Measurements from ENCODE around the gene CDC42BPA.

The CDC42BPA gene

DNA sequence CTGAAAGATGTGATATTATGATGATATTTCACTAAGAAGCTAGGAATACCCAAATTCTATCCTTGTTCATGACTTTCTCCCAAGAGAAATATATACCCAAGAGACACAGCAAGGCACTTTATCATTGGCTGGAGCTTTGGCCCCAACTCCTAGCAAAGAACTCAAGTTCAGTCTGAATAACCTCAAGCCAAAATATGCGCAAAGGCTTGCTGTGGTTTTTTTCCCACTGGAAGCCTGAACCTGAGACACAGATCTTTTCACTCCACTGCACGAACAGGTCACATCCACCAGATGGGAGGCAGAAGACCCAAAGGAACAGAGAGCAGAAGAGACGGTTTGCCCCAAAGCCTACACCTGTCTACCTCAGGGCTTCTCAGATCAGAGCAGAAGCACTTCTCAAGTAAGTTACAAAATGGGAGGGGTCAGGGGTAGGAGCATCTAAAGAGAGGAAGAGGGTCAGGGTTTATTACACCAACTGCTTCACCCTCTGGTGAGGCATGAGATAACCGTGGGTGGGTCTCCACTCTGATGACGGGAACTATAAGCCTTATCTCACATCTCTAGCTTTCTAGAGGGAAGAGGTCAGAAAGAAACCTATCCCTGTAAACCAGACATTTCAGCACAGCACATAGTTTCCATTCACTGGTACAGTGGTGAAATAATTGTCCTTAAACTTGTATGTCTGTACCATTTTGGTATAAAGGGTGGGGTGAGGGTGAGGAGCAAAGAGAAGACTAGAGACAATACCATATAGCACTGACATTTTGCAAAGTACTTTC lies 17.1 kb upstream of the CDC42BPA start:
- ChIA-PET CTCF (interaction anchor here (0.6 kb wide), 1 partner anchor 41 kb away, joined by 5 read pairs; no protein-coding TSS in a partner anchor), POLR2A (ENCODE audit: low non-redundant PET) (no interaction called here)
- TF ChIP-seq, protein P1, sequence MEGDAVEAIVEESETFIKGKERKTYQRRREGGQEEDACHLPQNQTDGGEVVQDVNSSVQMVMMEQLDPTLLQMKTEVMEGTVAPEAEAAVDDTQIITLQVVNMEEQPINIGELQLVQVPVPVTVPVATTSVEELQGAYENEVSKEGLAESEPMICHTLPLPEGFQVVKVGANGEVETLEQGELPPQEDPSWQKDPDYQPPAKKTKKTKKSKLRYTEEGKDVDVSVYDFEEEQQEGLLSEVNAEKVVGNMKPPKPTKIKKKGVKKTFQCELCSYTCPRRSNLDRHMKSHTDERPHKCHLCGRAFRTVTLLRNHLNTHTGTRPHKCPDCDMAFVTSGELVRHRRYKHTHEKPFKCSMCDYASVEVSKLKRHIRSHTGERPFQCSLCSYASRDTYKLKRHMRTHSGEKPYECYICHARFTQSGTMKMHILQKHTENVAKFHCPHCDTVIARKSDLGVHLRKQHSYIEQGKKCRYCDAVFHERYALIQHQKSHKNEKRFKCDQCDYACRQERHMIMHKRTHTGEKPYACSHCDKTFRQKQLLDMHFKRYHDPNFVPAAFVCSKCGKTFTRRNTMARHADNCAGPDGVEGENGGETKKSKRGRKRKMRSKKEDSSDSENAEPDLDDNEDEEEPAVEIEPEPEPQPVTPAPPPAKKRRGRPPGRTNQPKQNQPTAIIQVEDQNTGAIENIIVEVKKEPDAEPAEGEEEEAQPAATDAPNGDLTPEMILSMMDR (conservative IDR thresholded peaks at IDR 0.05; ENCODE audit: low read depth) = no peak
- no peak overlapping the region for H3K27ac ChIP-seq
- DNase-seq (ENCODE audit: low spot score) = no peak

DNA sequence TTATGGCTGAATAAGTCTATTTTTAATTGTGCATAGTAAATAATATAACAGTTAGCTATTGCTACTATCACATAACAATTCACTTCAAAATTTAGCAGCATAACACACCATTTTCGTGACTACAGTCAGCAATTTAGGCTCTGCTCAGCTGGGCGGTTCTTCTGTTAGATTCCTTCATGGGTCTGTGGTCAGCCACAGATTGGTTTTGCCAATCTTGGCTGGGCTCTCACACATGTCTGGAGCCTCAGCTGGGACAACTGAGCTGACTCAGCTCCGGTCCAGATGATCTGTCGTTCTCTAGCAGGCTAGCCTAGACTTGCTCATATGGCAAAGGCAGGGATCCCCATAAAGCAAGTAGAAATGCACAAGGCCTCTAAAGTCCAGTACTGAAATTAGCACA lies 15.1 kb upstream of the CDC42BPA start:
- ChIA-PET POLR2A (ENCODE audit: low non-redundant PET) (no interaction called here), CTCF (interaction anchor here (0.6 kb wide), 1 partner anchor 801 kb away, joined by 5 read pairs; no protein-coding TSS in a partner anchor)
- TF ChIP-seq, protein P1 (conservative IDR thresholded peaks at IDR 0.05; ENCODE audit: low read depth) = no peak
- no peak overlapping the region for H3K27ac ChIP-seq
- DNase-seq (ENCODE audit: low spot score) = peak; percentile 28

DNA sequence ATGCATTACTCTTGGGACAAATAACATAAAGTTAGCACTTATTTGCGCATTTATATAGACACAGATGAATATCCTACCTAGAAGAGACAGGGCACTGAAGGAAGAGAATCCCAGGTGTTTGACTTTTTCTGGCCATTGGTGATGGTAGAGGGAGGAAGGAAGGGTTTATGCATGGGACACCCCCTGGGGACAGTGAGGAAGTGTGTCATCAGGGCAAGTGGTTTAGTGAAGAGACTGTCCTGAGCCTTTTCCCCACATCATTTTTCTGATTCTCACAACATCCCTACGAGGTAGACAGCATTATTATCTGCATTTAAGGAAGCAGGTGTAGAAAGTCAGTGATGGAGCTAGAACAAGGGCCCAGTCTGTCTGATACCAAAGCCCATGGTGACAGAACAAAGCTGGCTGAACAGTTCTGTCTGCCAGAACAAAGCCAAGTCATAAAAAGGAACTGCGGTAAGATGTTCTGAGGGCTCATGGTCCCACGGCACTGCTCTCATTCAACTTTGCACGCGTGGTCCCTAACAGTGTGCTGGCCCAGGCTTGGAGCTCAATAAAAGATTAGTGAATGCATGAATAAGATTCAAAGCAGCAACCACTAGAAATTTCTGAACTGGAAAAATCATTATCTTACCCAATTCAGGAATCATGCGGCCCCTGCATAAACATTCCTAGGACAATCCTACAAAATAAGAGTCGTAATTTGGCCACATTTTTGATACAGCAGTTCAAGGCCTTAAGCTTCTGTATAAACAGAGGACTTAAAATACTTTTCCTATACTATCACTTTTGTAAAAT lies 12.2 kb upstream of the CDC42BPA start:
- H3K27ac ChIP-seq = no peak overlapping the region
- POLR2A ChIA-PET (ENCODE audit: low non-redundant PET) = interaction anchor here (0.5 to 0.6 kb wide), 2 partner anchors 310 to 386 kb away, joined by 3 read pairs; no protein-coding TSS in a partner anchor
- CTCF ChIA-PET = interaction anchor here (0.7 kb wide), 1 partner anchor 720 kb away, joined by 3 read pairs; no protein-coding TSS in a partner anchor
- TF ChIP-seq, protein P1 (conservative IDR thresholded peaks at IDR 0.05; ENCODE audit: low read depth) = no peak
- DNase-seq (ENCODE audit: low spot score) = no peak

DNA sequence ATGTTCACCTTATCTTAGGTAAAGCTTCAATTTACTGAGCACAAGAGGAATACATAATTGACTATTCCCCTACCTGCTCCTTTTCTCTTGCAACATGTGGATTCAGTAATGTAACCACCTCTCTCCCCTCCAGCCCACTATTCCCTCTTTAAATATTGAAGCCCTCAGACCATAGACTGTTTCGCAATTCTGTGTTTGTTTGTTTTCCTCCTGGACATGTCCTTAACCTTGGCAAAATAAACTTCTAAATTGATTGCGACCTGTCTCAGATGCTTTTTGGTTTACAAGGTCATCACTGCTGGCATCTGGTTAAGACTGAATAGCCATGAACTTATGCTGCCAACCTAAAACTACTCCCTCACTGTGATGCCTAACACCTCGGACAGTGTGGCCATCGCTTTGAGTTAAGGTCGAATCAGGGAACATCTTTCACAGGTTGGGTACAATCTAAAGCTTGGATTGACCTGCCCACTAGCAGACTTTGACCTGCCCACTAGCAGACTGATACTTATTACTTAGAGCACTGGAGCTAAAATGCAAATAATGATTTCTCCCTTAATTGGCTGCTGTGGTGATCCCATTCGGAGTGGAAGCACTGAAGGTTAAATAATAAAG lies 10.2 kb upstream of the CDC42BPA start:
- no peak for DNase-seq (ENCODE audit: low spot score)
- POLR2A ChIA-PET (ENCODE audit: low non-redundant PET) = no interaction called here
- H3K27ac ChIP-seq = no peak overlapping the region
- CTCF ChIA-PET = interaction anchor here (0.6 to 0.7 kb wide), 3 partner anchors 15 to 498 kb away, joined by 3 read pairs; no protein-coding TSS in a partner anchor
- TF ChIP-seq, protein P1 (conservative IDR thresholded peaks at IDR 0.05; ENCODE audit: low read depth) = no peak

DNA sequence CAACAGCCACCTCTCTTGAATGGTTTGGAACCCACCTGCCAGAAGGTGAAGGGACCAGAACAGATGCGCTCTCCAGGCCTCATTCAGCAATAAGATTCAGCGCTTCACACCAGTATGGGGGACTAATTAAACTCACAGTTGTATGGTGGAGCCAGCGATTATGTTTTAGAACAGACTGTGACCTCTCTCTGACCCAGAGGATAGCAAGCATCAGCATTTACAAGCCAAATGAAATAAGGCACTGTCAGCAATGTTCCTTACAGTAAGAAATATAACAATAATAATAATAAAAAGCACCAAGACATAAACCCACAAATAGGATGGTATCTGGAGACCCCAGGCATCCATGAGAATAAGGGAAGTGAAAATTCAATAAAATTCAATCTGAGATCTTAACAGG lies 6.9 kb upstream of the CDC42BPA start:
- TF ChIP-seq, protein P1 (conservative IDR thresholded peaks at IDR 0.05; ENCODE audit: low read depth) = no peak

DNA sequence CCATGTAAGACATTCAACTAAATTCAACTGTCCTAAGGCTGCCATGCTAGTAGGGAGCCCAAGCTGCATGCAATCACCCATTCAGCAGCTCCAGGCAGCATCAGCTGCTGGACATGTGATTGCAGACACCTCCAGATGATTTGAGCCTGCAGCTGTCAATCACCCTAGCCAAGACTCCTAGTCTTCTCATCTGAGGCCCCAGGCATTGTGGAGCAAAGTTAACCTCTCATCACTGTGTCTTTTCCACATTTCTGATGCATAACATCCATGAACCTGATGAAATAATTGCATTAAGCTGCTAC lies 5.6 kb upstream of the CDC42BPA start:
- CTCF ChIA-PET = interaction anchor here (0.6 to 0.9 kb wide), 4 partner anchors 22 to 670 kb away, joined by 3 read pairs; no protein-coding TSS in a partner anchor
- TF ChIP-seq, protein P1 (conservative IDR thresholded peaks at IDR 0.05; ENCODE audit: low read depth) = no peak
- POLR2A ChIA-PET (ENCODE audit: low non-redundant PET) = interaction anchor here (0.5 kb wide), 1 partner anchor 110 kb away, joined by 3 read pairs; no protein-coding TSS in a partner anchor
- DNase-seq (ENCODE audit: low spot score) = peak; percentile 20
- no peak overlapping the region for H3K27ac ChIP-seq

More for the DNA sequence above, 6.9 kb upstream of the CDC42BPA start:
- DNase-seq (ENCODE audit: low spot score) = no peak
- no peak overlapping the region for H3K27ac ChIP-seq
- ChIA-PET POLR2A (ENCODE audit: low non-redundant PET) (no interaction called here), CTCF (no interaction called here)
